ENCODE data around the gene POU2AF1. TPM values are rescaled to one million over a fixed set of nuclear protein-coding genes. Genes with fewer than 3 reads are reported as not detected.

POU2AF1 gene
- total RNA-seq, 4 donors from 2014 or later, result 0.87 TPM; not detected in 3

GRCh38 chr11:111347002-111347722, 31.9 kb downstream of the POU2AF1 start:
- Histone ChIP-seq H3K4me1 (peaks cover 0 to 10% (median 0%) of the 10 kb centered on the region in 4 donors), H3K27me3 (no peaks in the 10 kb centered on the region), H3K36me3 (no peaks in the 10 kb centered on the region), H3K9me3 (no peaks in the 10 kb centered on the region), H3K4me3 (no peak overlapping the region), H3K27ac (peak overlapping the region in 1 of 4 donors; percentile 38)
- DNase-seq (ENCODE audit: low spot score in 2 of 2), result peak; percentile 47 to 55
- TF ChIP-seq EP300 (IDR thresholded peaks at IDR 0.05) (peak in 1 of 2 donors; percentile 36), POLR2A (IDR thresholded peaks at IDR 0.05) (no peak)
- TF ChIP-seq, protein P1, sequence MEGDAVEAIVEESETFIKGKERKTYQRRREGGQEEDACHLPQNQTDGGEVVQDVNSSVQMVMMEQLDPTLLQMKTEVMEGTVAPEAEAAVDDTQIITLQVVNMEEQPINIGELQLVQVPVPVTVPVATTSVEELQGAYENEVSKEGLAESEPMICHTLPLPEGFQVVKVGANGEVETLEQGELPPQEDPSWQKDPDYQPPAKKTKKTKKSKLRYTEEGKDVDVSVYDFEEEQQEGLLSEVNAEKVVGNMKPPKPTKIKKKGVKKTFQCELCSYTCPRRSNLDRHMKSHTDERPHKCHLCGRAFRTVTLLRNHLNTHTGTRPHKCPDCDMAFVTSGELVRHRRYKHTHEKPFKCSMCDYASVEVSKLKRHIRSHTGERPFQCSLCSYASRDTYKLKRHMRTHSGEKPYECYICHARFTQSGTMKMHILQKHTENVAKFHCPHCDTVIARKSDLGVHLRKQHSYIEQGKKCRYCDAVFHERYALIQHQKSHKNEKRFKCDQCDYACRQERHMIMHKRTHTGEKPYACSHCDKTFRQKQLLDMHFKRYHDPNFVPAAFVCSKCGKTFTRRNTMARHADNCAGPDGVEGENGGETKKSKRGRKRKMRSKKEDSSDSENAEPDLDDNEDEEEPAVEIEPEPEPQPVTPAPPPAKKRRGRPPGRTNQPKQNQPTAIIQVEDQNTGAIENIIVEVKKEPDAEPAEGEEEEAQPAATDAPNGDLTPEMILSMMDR (IDR thresholded peaks at IDR 0.05), result no peak
- WGBS, 2 donors, result 62% methylated on average over 6 of the region's 6 CpGs

GRCh38 chr11:111344032-111344431, 35.0 kb downstream of the POU2AF1 start:
- peak in 1 of 2 donors; percentile 52 for TF ChIP-seq EP300 (IDR thresholded peaks at IDR 0.05)
- TF ChIP-seq, protein P1 (IDR thresholded peaks at IDR 0.05), result no peak
- H3K27me3 ChIP-seq, result no peaks in the 10 kb centered on the region
- no peaks in the 10 kb centered on the region for H3K36me3 ChIP-seq
- H3K9me3 ChIP-seq, result peaks cover 0 to 4% (median 2%) of the 10 kb centered on the region in 4 donors
- 54 to 71% methylated on average over 3 of the region's 3 CpGs for WGBS, 2 donors
- peaks cover 0 to 10% (median 0%) of the 10 kb centered on the region in 4 donors for H3K4me1 ChIP-seq
- no peak overlapping the region for H3K27ac ChIP-seq
- H3K4me3 ChIP-seq, result no peak overlapping the region
- DNase-seq (ENCODE audit: low spot score in 2 of 2), result peak; percentile 50 to 64

GRCh38 chr11:111342329-111342728, 36.7 kb downstream of the POU2AF1 start:
- 59 to 68% methylated on average over 3 of the region's 3 CpGs for WGBS, 2 donors
- Histone ChIP-seq H3K4me3 (no peak overlapping the region), H3K36me3 (no peaks in the 10 kb centered on the region), H3K27me3 (no peaks in the 10 kb centered on the region), H3K9me3 (peaks cover 0 to 4% (median 2%) of the 10 kb centered on the region in 4 donors), H3K27ac (no peak overlapping the region), H3K4me1 (peaks cover 0 to 9% (median 0%) of the 10 kb centered on the region in 4 donors)
- TF ChIP-seq EP300 (IDR thresholded peaks at IDR 0.05) (no peak), POLR2A (IDR thresholded peaks at IDR 0.05) (no peak)
- TF ChIP-seq, protein P1 (IDR thresholded peaks at IDR 0.05), result no peak
- no peak for DNase-seq (ENCODE audit: low spot score in 2 of 2)

DNA sequence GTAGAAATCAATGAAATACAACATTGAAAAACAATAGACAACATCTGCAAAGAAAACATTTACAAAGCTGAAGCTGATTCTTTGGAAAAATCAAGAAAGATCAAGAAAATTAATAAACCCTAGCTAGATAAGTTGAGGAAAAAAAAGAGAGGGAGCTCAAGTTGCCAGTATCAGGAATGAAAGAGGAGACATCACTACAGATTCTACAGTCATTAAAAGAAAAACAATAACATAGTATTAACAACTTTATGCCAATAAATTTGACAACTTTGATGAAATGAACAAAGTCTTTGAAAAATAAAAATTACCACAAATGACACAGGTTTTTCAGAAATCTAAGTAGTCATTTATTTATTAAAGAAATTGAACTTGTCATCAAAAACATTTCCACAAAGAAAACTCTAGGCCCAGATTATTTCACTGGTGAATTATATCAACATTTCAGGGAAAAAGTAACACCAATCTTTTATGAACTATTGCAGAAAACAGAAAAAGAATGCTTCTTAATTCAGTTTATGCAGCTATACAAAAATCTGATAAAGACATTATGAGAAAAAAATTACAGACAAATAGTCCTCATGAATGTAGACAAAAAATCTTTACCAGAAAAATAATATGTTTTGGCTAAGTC, 39.2 kb downstream of the POU2AF1 start:
- no peak overlapping the region for H3K4me3 ChIP-seq
- peaks cover 0 to 13% (median 3%) of the 10 kb centered on the region in 4 donors for H3K4me1 ChIP-seq
- peaks cover 0 to 4% (median 2%) of the 10 kb centered on the region in 4 donors for H3K9me3 ChIP-seq
- no peak for DNase-seq (ENCODE audit: low spot score in 2 of 2)
- no peaks in the 10 kb centered on the region for H3K36me3 ChIP-seq
- H3K27ac ChIP-seq, result no peak overlapping the region
- TF ChIP-seq EP300 (IDR thresholded peaks at IDR 0.05), result no peak
- TF ChIP-seq, protein P1 (IDR thresholded peaks at IDR 0.05), result no peak
- no peak for TF ChIP-seq POLR2A (IDR thresholded peaks at IDR 0.05)
- no peaks in the 10 kb centered on the region for H3K27me3 ChIP-seq

Data from tibial nerve (tissue), 4 donors.